NT2/D1 (cell line): ENCODE data around the gene UBE2U.

Source experiments
- SUZ12 ChIP-seq: IDR thresholded peaks from 2 replicates; pipeline ENCODE4 v1.6.1; 2011; ENCODE audit not compliant: insufficient read length, insufficient read depth; ENCODE audit errors: extremely low read depth
- YY1 ChIP-seq: IDR thresholded peaks from 2 replicates; pipeline ENCODE4 v1.6.1; 2011; ENCODE audit not compliant: insufficient read length, insufficient read depth
- ZNF274 ChIP-seq: IDR thresholded peaks from 2 replicates; pipeline ENCODE4 v1.6.1; 2011; ENCODE audit warnings: mild to moderate bottlenecking, low read depth, low read length

- no peak for TF ChIP-seq ZNF274
- no peak for TF ChIP-seq SUZ12
- TF ChIP-seq YY1, result no peak
These were observed 4.3 kb upstream of the UBE2U start for GRCh38 chr1:64199154-64199553.
